ENCODE measurements around the gene INSL3. TPM values are rescaled to one million over a fixed set of nuclear protein-coding genes. Genes with fewer than 3 reads are reported as not detected.

Gene INSL3
- total and polyA plus RNA-seq, 2 of the 13 experiments (the other 11 are each of a cell fraction or from before 2014, with no cell fraction given), result 0.30 TPM; not detected in 1

- Histone ChIP-seq H3K36me3 (replicated peaks in 1 of 2; ENCODE audit: control insufficient read depth in 1 of 2, insufficient read depth in 2 of 2, low read length in 2 of 2) (peaks cover 0 to 4% of the 10 kb centered on the region in 2 experiments; a peak in 2 of 5 replicates), H4K20me1 (ENCODE audit: insufficient read depth, low read length) (no peaks in the 10 kb centered on the region), H3K79me2 (ENCODE audit: insufficient read depth, low read length) (no peaks in the 10 kb centered on the region), H3K4me1 (ENCODE audit: insufficient read depth, low read length) (peaks cover 25% of the 10 kb centered on the region), H3K9ac (ENCODE audit: insufficient read depth, low read depth, low read length) (no peak overlapping the region), H3K4me2 (ENCODE audit: low read depth, low read length) (no peak overlapping the region), H2AFZ (ENCODE audit: low read length) (no peak overlapping the region), H3K9me3 (ENCODE audit: low read length) (no peaks in the 10 kb centered on the region), H3K4me3 (replicated peaks in 1 of 3; ENCODE audit: insufficient read depth in 1 of 3, low read depth in 2 of 3, low read length in 3 of 3) (no peak overlapping the region), H3K27ac (ENCODE audit: extremely low read length, insufficient read depth, low read length) (no peak overlapping the region), H3K27me3 (ENCODE audit: control insufficient read depth in 1 of 2, insufficient read depth in 2 of 2, low read length in 2 of 2) (no peaks in the 10 kb centered on the region; a peak in 1 of 5 replicates)
- intact Hi-C loops (cut with micrococcal nuclease; ENCODE audit: unreplicated experiment), result no loop called here
- no peak for TF ChIP-seq FOSL2 (CRISPR knock-in tag; IDR thresholded peaks at IDR 0.05)
- no peak for TF ChIP-seq ZNF570 (CRISPR knock-in tag; IDR thresholded peaks at IDR 0.05; ENCODE audit: borderline replicate concordance)
- TF ChIP-seq POLR2AphosphoS2 (IDR thresholded peaks at IDR 0.05; ENCODE audit: low read depth, low read length), result no peak
- no peak for TF ChIP-seq FOXK2 (IDR thresholded peaks at IDR 0.05)
- no peak for TF ChIP-seq GLI4 (CRISPR knock-in tag; IDR thresholded peaks at IDR 0.05; ENCODE audit: borderline replicate concordance)
- no peak for TF ChIP-seq NCOA5 (CRISPR knock-in tag; IDR thresholded peaks at IDR 0.05)
- TF ChIP-seq DMAP1 (CRISPR knock-in tag; IDR thresholded peaks at IDR 0.05), result no peak
- TF ChIP-seq ZNF10 (CRISPR knock-in tag; IDR thresholded peaks at IDR 0.05; ENCODE audit: borderline replicate concordance, low read depth), result no peak
- TF ChIP-seq ZNF737 (CRISPR knock-in tag; IDR thresholded peaks at IDR 0.05; ENCODE audit: borderline replicate concordance), result no peak
- TF ChIP-seq ETV5 (CRISPR knock-in tag; IDR thresholded peaks at IDR 0.05; ENCODE audit: borderline replicate concordance), result no peak
- no peak for TF ChIP-seq IRX3 (CRISPR knock-in tag; IDR thresholded peaks at IDR 0.05; ENCODE audit: borderline replicate concordance, low read depth)
- TF ChIP-seq ZNF552 (CRISPR knock-in tag; IDR thresholded peaks at IDR 0.05; ENCODE audit: borderline replicate concordance), result no peak
- no peak for TF ChIP-seq NRL (CRISPR knock-in tag; IDR thresholded peaks at IDR 0.05; ENCODE audit: borderline replicate concordance)
- no peak for TF ChIP-seq PTBP1 (IDR thresholded peaks at IDR 0.05; ENCODE audit: low read depth, low read length, poor library complexity, severe bottlenecking)
- TF ChIP-seq DZIP1 (CRISPR knock-in tag; IDR thresholded peaks at IDR 0.05), result no peak
- no peak for TF ChIP-seq TEAD2 (CRISPR knock-in tag; IDR thresholded peaks at IDR 0.05)
- TF ChIP-seq NFE2L2 (IDR thresholded peaks at IDR 0.05; ENCODE audit: low read length), result no peak
- no peak for TF ChIP-seq JDP2 (CRISPR knock-in tag; IDR thresholded peaks at IDR 0.05; ENCODE audit: borderline replicate concordance)
- TF ChIP-seq CEBPB (IDR thresholded peaks at IDR 0.05; ENCODE audit: borderline replicate concordance, low read depth, low read length), result no peak
- ATAC-seq (no peak), FAIRE-seq (no peak), DNase-seq (ENCODE audit: low spot score) (no peak)
- 78% methylated on average over 14 of the region's 14 CpGs for WGBS (ENCODE audit: low lambda C conversion rate)
- ChIA-PET POLR2A (interaction anchor here (1.9 kb wide), 1 partner anchor 15 kb away, joined by 4 read pairs; no protein-coding TSS in a partner anchor), CTCF (ENCODE audit: low intra/inter-chr PET ratio, low total read pairs) (no interaction called here)
- no TSS peak for BruUV-seq (replicated peaks)
- in situ Hi-C loops (cut with HindIII; ENCODE audit: extremely low pct_ligation_motif_present, low pct_unique_long_range_greater_than_20kb), result no loop called here
Measured at GRCh38 chr19:17843908-17844490, 22.7 kb upstream of the INSL3 start.
